Activated CD4-positive, alpha-beta T cell treated with anti-CD3 and anti-CD28 coated beads for 36 hours (primary cell): Measurements from ENCODE around the gene SSX5. TPM values are rescaled to one million over a fixed set of nuclear protein-coding genes. Genes with fewer than 3 reads are reported as not detected.
"Not testable (repeated sequence)": the region's sequence is repeated elsewhere in the genome, so short reads cannot be mapped to it uniquely, and the experiment has no call there.

Experiments used
- ATAC-seq: fragments of 200-7000 bp; cut with Tn5 transposase; one replicate; pipeline ENCODE4 v1.10.0; 2021; ENCODE audit warnings: mild to moderate bottlenecking, moderate library complexity
- CTCF ChIA-PET: fragments of 350-600 bp; sonication (Branson Sonifier 250); formaldehyde crosslinking; loops from one replicate; lab custom pipeline; 2021; ENCODE audit warnings: antibody characterized with exemption; lab: Charles Lee
- POLR2A ChIA-PET: fragments of 350-600 bp; sonication (Branson Sonifier 250); formaldehyde crosslinking; loops from one replicate; lab custom pipeline; 2021; ENCODE audit warnings: antibody characterized with exemption, inconsistent platforms; lab: Charles Lee
- DNase-seq: peaks from one replicate; pipeline ENCODE4 v3.0.0-alpha.2; 2020
- H3K27ac Mint-ChIP-seq: one replicate; pipeline ENCODE4 v1.8.0; 2021; ENCODE audit warnings: mixed read lengths
- H3K27me3 Mint-ChIP-seq: one replicate; pipeline ENCODE4 v1.8.0; 2021; ENCODE audit warnings: mixed read lengths
- H3K36me3 Mint-ChIP-seq: one replicate; pipeline ENCODE4 v1.8.0; 2021; ENCODE audit warnings: low read depth, mixed read lengths
- H3K4me1 Mint-ChIP-seq: one replicate; pipeline ENCODE4 v1.8.0; 2021; ENCODE audit warnings: mixed read lengths
- H3K4me3 Mint-ChIP-seq: one replicate; pipeline ENCODE4 v1.8.0; 2021; ENCODE audit warnings: mild to moderate bottlenecking, moderate library complexity, mixed read lengths
- H3K9me3 Mint-ChIP-seq: one replicate; pipeline ENCODE4 v1.8.0; 2021; ENCODE audit warnings: low read depth, mixed read lengths
- intact Hi-C, 2 experiments: fragments of 100-400 bp; cut with DNase I in 1 of 2; cut with micrococcal nuclease in 1 of 2; formaldehyde crosslinking; loops; one replicate each; pipeline versions ENCODE4 v1.14.2 to v1.15.1; 2022 to 2024; cut with DNase I, micrococcal nuclease
- total RNA-seq, 2 experiments: library from RNA; stranded (reverse); gene quantifications; one replicate each; pipeline ENCODE4 v1.2.3, GENCODE V29; 2021

The SSX5 gene, protein sequence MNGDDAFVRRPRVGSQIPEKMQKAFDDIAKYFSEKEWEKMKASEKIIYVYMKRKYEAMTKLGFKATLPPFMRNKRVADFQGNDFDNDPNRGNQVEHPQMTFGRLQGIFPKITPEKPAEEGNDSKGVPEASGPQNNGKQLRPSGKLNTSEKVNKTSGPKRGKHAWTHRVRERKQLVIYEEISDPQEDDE
- not detected for total RNA-seq

DNA sequence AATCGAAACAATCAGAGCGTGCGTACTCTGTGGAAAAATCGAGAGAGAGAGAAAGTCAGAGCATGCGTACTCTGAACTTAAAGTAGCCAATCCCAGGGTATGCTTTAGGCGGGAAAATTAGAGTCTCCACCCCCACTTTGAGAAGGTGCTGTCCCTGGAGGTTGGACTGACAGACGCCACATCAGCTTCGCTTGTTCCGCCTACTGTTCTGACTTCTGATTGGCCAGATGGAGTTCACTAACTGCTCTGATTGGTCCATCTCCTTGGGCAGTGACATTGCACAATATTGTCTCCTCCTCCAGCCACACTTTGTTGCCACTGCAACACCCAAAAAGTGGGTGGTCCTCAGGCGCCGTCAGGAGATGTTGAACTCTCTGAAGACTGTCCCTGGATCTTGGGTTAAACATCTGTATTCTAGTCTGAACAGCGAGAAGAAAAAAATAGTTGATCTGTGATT is at the start of gene SSX5:
TSS of gene SSX5 (minus strand) at position 51 of the 457 bp plus-strand sequence. CDS start 1,437 bp downstream, outside the sequence.
- H3K27ac Mint-ChIP-seq: no peak within 1 kb of the TSS
- POLR2A ChIA-PET: no interaction called here
- H3K36me3 Mint-ChIP-seq: no peaks in the 10 kb centered on the region

DNA sequence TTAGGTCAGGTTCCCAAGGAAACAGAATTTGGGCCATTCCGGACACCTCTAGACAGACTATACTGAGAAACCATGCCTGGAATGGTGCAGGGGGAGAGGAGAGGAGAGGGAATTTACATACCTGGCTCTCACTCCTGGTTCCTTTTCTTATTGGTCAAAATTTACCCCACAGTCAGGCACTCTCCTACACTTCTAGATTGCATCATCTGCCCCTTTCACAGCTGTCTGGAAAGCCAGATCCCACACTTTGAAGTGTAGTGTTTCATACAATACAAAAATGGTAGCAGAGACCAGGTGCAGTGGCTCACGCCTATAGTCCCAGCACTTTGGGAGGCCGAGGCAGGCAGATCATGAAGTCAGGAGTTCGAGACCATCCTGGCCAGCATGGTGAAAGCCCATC is 27.6 kb upstream of the SSX5 start:
- CTCF ChIA-PET, H3K36me3 Mint-ChIP-seq, POLR2A ChIA-PET, H3K4me1 Mint-ChIP-seq, H3K27ac Mint-ChIP-seq, H3K9me3 Mint-ChIP-seq, H3K27me3 Mint-ChIP-seq, H3K4me3 Mint-ChIP-seq, intact Hi-C loops, DNase-seq, ATAC-seq: not testable (repeated sequence)

More for the DNA sequence above, at the start of gene SSX5:
- Mint-ChIP-seq H3K4me3 (no peak within 1 kb of the TSS), H3K4me1 (no peaks in the 10 kb centered on the region), H3K9me3 (no peaks in the 10 kb centered on the region), H3K27me3 (no peaks in the 10 kb centered on the region)
- DNase-seq: no peak
- CTCF ChIA-PET: no interaction called here
- ATAC-seq: no peak
- intact Hi-C loops: no loop called here

DNA sequence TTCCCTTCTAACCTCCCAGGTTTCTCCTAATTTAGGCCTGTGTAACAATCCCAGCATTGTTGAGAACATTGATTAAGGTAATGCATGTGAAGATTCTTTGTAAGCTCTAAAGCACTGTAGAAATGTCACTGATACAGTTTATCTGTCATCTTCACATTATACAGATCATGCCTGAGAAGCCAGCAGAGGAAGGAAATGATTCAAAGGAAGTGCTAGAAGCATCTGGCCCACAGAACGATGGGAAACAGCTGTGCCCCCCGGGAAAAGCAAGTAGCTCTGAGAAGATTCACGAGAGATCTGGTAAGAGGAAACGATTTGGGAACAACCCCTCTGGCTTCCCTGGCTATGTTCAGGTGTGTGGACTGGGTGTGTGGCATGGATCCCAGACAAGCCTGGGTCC is 17.7 kb upstream of the SSX5 start:
- H3K4me1 Mint-ChIP-seq: peaks cover 11% of the 10 kb centered on the region
- H3K27me3 Mint-ChIP-seq, H3K27ac Mint-ChIP-seq, POLR2A ChIA-PET, ATAC-seq, H3K9me3 Mint-ChIP-seq, H3K4me3 Mint-ChIP-seq, intact Hi-C loops, H3K36me3 Mint-ChIP-seq, DNase-seq: not testable (repeated sequence)
- CTCF ChIA-PET: interaction anchor here (1.3 kb wide), 1 partner anchor 47 kb away, joined by 3 read pairs; no protein-coding TSS in a partner anchor

DNA sequence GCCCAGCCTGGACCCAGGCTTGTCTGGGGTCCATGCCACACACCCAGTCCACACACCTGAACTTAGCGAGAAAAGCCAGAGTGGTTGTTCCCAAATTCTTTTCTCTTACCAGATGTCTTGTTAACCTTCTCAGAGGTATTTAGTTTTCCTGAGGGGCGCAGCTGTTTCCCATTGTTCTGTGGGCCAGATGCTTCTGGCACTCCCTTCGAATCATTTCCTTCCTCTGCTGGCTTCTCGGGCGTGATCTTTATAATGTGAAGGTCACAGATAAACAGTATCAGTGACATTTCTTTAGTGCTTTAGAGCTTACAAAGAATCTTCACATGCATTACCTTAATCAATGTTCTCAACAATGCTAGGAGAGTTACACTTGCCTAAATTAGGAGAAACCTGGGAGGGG is 6.6 kb downstream of the SSX5 start:
- POLR2A ChIA-PET, H3K27ac Mint-ChIP-seq, DNase-seq, H3K4me1 Mint-ChIP-seq, ATAC-seq, H3K36me3 Mint-ChIP-seq, intact Hi-C loops, H3K9me3 Mint-ChIP-seq, H3K4me3 Mint-ChIP-seq, H3K27me3 Mint-ChIP-seq: not testable (repeated sequence)
- CTCF ChIA-PET: interaction anchor here (0.8 kb wide), 1 partner anchor 72 kb away, joined by 3 read pairs; no protein-coding TSS in a partner anchor

DNA sequence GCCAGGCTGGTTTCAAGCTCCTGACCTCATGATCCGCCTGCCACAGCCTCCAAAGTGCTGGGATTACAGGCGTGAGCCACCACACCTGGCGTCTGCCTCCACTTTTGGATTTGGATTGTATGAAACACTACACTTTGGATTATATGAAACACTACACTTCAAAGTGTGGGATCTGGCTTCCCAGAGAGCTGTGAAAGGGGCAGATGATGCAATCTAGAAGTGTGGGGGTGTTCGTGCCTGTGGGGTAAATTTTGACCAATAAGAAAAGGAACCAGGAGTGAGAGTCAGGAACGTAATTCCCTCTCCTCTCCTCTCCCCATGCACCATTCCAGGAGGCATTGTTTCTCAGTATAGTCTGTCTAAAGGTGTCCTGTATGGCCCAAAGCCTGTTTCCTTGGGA is 14.7 kb downstream of the SSX5 start:
- ATAC-seq, intact Hi-C loops, CTCF ChIA-PET, H3K36me3 Mint-ChIP-seq, H3K27me3 Mint-ChIP-seq, H3K4me3 Mint-ChIP-seq, H3K27ac Mint-ChIP-seq, POLR2A ChIA-PET, H3K9me3 Mint-ChIP-seq, DNase-seq, H3K4me1 Mint-ChIP-seq: not testable (repeated sequence)

DNA sequence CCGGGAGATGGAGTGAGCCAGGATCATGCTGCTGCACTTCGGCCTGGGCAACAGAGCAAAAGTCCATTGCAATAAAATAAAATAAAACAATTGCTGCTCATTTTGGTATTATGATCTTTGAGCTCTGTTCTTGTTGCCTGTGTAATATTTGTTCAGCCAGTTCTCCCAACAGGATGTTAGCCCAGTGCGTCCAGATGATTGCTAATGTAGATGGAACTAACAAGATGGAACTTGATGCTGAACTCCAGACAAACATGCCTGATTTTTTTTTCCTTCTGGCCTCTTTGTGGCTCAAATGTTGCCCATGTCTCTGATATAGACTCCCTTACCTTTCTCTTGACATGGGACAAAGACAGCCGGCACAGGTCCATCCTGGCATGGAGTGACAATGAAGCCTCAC is 15.8 kb downstream of the SSX5 start:
- H3K27me3 Mint-ChIP-seq: no peaks in the 10 kb centered on the region
- H3K4me3 Mint-ChIP-seq: no peak overlapping the region

DNA sequence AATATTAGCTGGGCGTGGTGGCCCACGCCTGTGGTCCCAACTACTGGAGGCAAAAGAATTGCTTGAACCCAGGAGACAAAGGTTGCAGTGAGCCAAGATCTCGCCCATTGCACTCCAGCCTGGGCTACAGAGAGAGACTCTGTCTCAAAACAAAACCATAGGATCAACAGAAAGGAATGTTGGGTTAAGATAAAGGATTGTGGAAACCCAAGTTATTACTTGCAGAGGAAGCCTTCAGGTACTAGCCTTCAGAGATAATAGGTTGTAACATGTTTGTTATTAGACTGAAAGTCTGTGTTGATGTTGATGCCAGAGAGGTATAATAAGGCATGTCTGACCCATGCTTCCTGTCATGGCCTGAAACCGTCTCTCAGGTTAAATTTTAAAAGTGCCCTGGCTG is 16.9 kb downstream of the SSX5 start:
- no peaks in the 10 kb centered on the region for H3K9me3 Mint-ChIP-seq
- H3K4me1 Mint-ChIP-seq: no peaks in the 10 kb centered on the region
- POLR2A ChIA-PET: no interaction called here
- H3K27ac Mint-ChIP-seq: no peak overlapping the region
- CTCF ChIA-PET: no interaction called here
- intact Hi-C loops: no loop called here
- H3K27me3 Mint-ChIP-seq: no peaks in the 10 kb centered on the region
- no peak overlapping the region for H3K4me3 Mint-ChIP-seq
- DNase-seq: no peak
- H3K36me3 Mint-ChIP-seq: no peaks in the 10 kb centered on the region
- ATAC-seq: no peak

More for the DNA sequence above, 15.8 kb downstream of the SSX5 start:
- ChIA-PET POLR2A (no interaction called here), CTCF (no interaction called here)
- intact Hi-C loops: no loop called here
- DNase-seq (no peak), ATAC-seq (no peak)
- Mint-ChIP-seq H3K36me3 (no peaks in the 10 kb centered on the region), H3K4me1 (no peaks in the 10 kb centered on the region), H3K9me3 (no peaks in the 10 kb centered on the region), H3K27ac (no peak overlapping the region)

DNA sequence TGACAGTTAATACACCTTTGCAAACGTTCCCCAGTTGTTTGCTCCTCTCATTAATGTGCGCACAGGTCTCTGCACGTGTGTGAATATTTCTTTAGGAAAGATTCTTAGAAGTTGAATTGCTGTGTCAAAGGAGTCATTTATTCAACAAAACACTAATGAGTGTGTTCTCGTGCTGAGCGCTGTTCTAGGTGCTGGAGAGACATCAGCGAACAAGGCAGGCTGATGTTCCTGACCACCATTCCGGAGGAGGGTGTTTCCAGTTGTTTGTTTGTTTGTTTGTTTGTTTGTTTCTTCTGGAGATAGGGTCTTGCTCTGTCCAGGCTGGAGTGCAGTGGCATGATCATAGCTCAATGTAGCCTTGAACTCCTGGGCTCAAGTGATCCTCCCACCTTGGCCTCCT is 30.3 kb downstream of the SSX5 start:
- H3K27me3 Mint-ChIP-seq, CTCF ChIA-PET, H3K27ac Mint-ChIP-seq, POLR2A ChIA-PET, DNase-seq, ATAC-seq, H3K9me3 Mint-ChIP-seq, H3K4me3 Mint-ChIP-seq, H3K4me1 Mint-ChIP-seq, intact Hi-C loops, H3K36me3 Mint-ChIP-seq: not testable (repeated sequence)

DNA sequence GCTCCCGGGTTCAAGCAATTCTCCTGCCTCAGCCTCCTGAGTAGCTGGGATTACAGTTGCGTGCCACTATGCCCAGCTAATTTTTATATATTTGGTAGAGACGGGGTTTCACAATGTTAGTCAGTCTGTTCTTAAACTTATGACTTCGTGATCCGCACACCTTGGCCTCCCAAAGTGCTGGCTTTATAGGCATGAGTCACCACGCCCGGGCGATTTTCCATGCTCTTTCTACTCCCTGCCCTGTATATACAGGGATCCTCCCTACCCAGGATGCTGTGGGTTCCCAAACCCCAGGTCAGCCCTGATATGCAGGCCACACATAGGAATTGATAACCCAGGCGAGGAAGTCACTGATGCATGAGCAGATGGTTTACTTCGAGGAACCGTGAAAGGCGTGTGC is 31.4 kb downstream of the SSX5 start:
- Mint-ChIP-seq H3K27ac (no peak overlapping the region), H3K36me3 (no peaks in the 10 kb centered on the region), H3K4me1 (no peaks in the 10 kb centered on the region)

DNA sequence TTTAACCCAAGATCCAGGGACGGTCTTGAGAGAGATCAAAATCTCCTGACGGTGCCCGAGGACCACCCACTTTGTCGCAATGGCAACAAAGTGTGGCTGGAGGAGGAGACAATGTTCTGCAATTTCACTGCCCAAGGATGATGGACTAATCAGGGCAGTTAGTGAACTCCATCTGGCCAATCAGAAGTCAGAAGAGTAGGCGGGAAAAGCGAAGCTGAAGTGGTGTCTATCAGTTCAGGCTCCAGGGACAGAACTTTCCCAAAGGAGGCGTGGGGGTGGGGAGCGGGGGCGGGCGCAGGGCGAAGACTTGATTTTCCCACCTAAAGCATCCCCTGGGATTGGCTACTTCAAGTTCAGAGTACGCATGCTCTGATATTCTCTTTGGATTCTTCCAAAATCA is 40.6 kb downstream of the SSX5 start:
- ATAC-seq: no peak
- H3K27me3 Mint-ChIP-seq: no peaks in the 10 kb centered on the region
- no peak overlapping the region for H3K4me3 Mint-ChIP-seq
- DNase-seq: no peak
- ChIA-PET CTCF (no interaction called here), POLR2A (no interaction called here)
- intact Hi-C loops: no loop called here
- H3K4me1 Mint-ChIP-seq: no peaks in the 10 kb centered on the region
- no peak overlapping the region for H3K27ac Mint-ChIP-seq
- no peaks in the 10 kb centered on the region for H3K36me3 Mint-ChIP-seq
- no peaks in the 10 kb centered on the region for H3K9me3 Mint-ChIP-seq

More for the DNA sequence above, 31.4 kb downstream of the SSX5 start:
- H3K4me3 Mint-ChIP-seq: no peak overlapping the region
- peaks cover 2% of the 10 kb centered on the region for H3K27me3 Mint-ChIP-seq
- intact Hi-C loops: no loop called here
- POLR2A ChIA-PET: no interaction called here
- DNase-seq (no peak), ATAC-seq (no peak)
- no peaks in the 10 kb centered on the region for H3K9me3 Mint-ChIP-seq
- CTCF ChIA-PET: no interaction called here

DNA sequence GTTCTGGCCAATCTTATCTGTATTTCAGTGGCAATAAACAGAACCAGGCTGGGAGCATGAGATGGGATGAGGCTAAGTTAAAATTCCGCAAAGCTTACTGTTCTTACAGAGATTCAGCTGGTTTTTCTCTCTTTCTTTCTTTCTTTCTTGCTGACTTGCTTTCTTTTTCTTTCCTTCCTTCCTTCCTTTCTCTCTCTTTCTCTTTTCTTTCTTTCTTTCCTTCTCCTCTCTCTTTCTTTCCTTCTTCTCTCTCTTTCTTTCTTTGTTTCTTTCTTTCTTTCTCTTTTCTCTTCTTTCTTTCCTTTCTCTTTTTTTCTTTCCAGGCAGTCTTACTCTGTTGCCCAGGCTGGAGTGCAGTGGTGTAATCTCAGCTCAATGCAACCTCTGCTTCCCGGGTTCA is 41.8 kb downstream of the SSX5 start:
- POLR2A ChIA-PET: no interaction called here
- DNase-seq: no peak
- CTCF ChIA-PET: no interaction called here
- H3K27me3 Mint-ChIP-seq: no peaks in the 10 kb centered on the region
- no peaks in the 10 kb centered on the region for H3K36me3 Mint-ChIP-seq
- no peaks in the 10 kb centered on the region for H3K9me3 Mint-ChIP-seq
- no peak overlapping the region for H3K4me3 Mint-ChIP-seq
- intact Hi-C loops: no loop called here
- H3K27ac Mint-ChIP-seq: no peak overlapping the region
- no peak for ATAC-seq
- no peaks in the 10 kb centered on the region for H3K4me1 Mint-ChIP-seq

DNA sequence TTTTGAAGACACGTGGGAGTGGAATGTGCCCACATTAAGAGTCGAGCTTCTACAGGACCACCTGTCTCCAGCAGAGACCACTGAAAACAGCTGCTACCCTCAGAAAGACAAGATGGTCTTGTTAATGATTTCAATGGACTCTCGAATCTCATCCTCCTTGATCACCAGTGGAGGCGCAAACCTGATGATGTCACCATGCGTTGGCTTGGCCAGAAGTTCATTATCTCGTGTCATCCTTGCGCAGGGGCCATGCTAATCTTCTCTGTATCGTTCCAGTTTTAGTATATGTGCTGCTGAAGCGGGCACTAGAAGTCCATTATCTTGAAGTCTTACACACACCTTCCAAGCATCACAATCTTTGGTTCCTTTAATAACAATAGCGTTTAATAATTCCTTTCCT is 42.8 kb downstream of the SSX5 start:
- Mint-ChIP-seq H3K4me1 (no peaks in the 10 kb centered on the region), H3K27ac (no peak overlapping the region), H3K36me3 (no peaks in the 10 kb centered on the region), H3K4me3 (no peak overlapping the region), H3K9me3 (no peaks in the 10 kb centered on the region), H3K27me3 (no peaks in the 10 kb centered on the region)
- DNase-seq: no peak
- POLR2A ChIA-PET: no interaction called here
- CTCF ChIA-PET: no interaction called here
- intact Hi-C loops: no loop called here
- ATAC-seq: no peak
